ENCODE results near the gene SOX5.

DNA sequence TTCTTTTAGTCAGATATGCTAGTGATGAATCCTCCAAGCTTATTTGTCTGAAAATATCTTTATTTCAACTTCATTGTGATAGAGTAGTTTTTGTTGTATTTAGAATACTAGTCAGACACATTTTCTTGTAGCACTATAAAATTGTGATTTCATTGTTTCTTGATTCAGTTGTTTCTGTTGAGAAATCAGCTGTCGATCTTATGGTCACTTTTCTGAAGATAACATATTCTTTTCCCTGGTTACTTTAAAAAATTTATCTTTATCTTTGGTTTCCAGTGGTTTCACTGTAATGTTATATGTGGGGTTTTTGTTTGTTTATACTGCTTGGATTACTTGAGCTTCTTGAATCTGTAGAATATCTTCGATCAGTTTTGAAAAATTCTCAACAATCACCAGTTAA is 426.1 kb downstream of the SOX5 start:
- no peak for TF ChIP-seq POLR2A (IDR thresholded peaks at IDR 0.05)
- TF ChIP-seq, protein P1, sequence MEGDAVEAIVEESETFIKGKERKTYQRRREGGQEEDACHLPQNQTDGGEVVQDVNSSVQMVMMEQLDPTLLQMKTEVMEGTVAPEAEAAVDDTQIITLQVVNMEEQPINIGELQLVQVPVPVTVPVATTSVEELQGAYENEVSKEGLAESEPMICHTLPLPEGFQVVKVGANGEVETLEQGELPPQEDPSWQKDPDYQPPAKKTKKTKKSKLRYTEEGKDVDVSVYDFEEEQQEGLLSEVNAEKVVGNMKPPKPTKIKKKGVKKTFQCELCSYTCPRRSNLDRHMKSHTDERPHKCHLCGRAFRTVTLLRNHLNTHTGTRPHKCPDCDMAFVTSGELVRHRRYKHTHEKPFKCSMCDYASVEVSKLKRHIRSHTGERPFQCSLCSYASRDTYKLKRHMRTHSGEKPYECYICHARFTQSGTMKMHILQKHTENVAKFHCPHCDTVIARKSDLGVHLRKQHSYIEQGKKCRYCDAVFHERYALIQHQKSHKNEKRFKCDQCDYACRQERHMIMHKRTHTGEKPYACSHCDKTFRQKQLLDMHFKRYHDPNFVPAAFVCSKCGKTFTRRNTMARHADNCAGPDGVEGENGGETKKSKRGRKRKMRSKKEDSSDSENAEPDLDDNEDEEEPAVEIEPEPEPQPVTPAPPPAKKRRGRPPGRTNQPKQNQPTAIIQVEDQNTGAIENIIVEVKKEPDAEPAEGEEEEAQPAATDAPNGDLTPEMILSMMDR (IDR thresholded peaks at IDR 0.05), result no peak

Measured in esophagus squamous epithelium (tissue), 4 donors.